ENCODE data around the gene FXYD5.

Gene FXYD5

GRCh38 chr19:35157431-35157830 is 2.9 kb downstream of the FXYD5 start:
- no peaks in the 10 kb centered on the region for H3K27me3 ChIP-seq (ENCODE audit: insufficient read depth, low read length, poor library complexity, severe bottlenecking)
- H3K4me2 ChIP-seq (ENCODE audit: low read depth, low read length, poor library complexity, severe bottlenecking) = peak overlapping the region; percentile 100
- TF ChIP-seq EZH2phosphoT487 (IDR thresholded peaks at IDR 0.05; ENCODE audit: borderline replicate concordance) = no peak
- TF ChIP-seq CTCF (conservative IDR thresholded peaks at IDR 0.05; ENCODE audit: low read length) = no peak
- H3K4me3 ChIP-seq (ENCODE audit: low read length, poor library complexity, severe bottlenecking) = no peak overlapping the region
- H3F3A ChIP-seq (ENCODE audit: low read depth) = no peaks in the 10 kb centered on the region
- no peaks in the 10 kb centered on the region for H3K9me3 ChIP-seq (ENCODE audit: insufficient read depth, low read depth, low read length)
- peaks cover 41% of the 10 kb centered on the region for H3K79me2 ChIP-seq (ENCODE audit: insufficient read depth, low read length)
- no peak overlapping the region for H3K9ac ChIP-seq (ENCODE audit: low read depth, low read length, poor library complexity, severe bottlenecking)
- H3K4me1 ChIP-seq (ENCODE audit: insufficient read depth, low read length, poor library complexity, severe bottlenecking) = peaks cover 28% of the 10 kb centered on the region
- no peaks in the 10 kb centered on the region for H3K9me2 ChIP-seq (replicated peaks; ENCODE audit: low read depth, low read length)
- H2AFZ ChIP-seq (ENCODE audit: low read length) = no peak overlapping the region
- peaks cover 48% of the 10 kb centered on the region; the same call in 1 of the 2 replicates for H3K36me3 ChIP-seq (ENCODE audit: insufficient read depth, low read length)
- peaks cover 34% of the 10 kb centered on the region for H4K20me1 ChIP-seq (ENCODE audit: insufficient read depth, low read length, poor library complexity, severe bottlenecking)

- no peaks in the 10 kb centered on the region for H3F3A ChIP-seq (ENCODE audit: low read depth)
Observed at GRCh38 chr19:35159606-35160005, 5.1 kb downstream of the FXYD5 start.

GRCh38 chr19:35160629-35161433 is 6.3 kb downstream of the FXYD5 start:
- H3K27me3 ChIP-seq (ENCODE audit: insufficient read depth, low read length, poor library complexity, severe bottlenecking) = no peaks in the 10 kb centered on the region
- H3F3A ChIP-seq (ENCODE audit: low read depth) = no peaks in the 10 kb centered on the region
- H3K9me3 ChIP-seq (ENCODE audit: insufficient read depth, low read depth, low read length) = no peaks in the 10 kb centered on the region
- no peaks in the 10 kb centered on the region for H3K9me2 ChIP-seq (replicated peaks; ENCODE audit: low read depth, low read length)
- H2AFZ ChIP-seq (ENCODE audit: low read length) = no peak overlapping the region
- peaks cover 22% of the 10 kb centered on the region for H4K20me1 ChIP-seq (ENCODE audit: insufficient read depth, low read length, poor library complexity, severe bottlenecking)
- peaks cover 76% of the 10 kb centered on the region; the same call in 1 of the 2 replicates for H3K36me3 ChIP-seq (ENCODE audit: insufficient read depth, low read length)
- H3K79me2 ChIP-seq (ENCODE audit: insufficient read depth, low read length) = peaks cover 35% of the 10 kb centered on the region
- no peak overlapping the region for H3K4me2 ChIP-seq (ENCODE audit: low read depth, low read length, poor library complexity, severe bottlenecking)
- peaks cover 12% of the 10 kb centered on the region for H3K4me1 ChIP-seq (ENCODE audit: insufficient read depth, low read length, poor library complexity, severe bottlenecking)
- no peak overlapping the region for H3K9ac ChIP-seq (ENCODE audit: low read depth, low read length, poor library complexity, severe bottlenecking)
- TF ChIP-seq EZH2phosphoT487 (IDR thresholded peaks at IDR 0.05; ENCODE audit: borderline replicate concordance) = no peak
- TF ChIP-seq CTCF (conservative IDR thresholded peaks at IDR 0.05; ENCODE audit: low read length) = no peak
- no peak overlapping the region for H3K4me3 ChIP-seq (ENCODE audit: low read length, poor library complexity, severe bottlenecking)

More at GRCh38 chr19:35159606-35160005, 5.1 kb downstream of the FXYD5 start:
- Histone ChIP-seq H3K79me2 (ENCODE audit: insufficient read depth, low read length) (peaks cover 47% of the 10 kb centered on the region), H3K9me3 (ENCODE audit: insufficient read depth, low read depth, low read length) (no peaks in the 10 kb centered on the region), H3K4me2 (ENCODE audit: low read depth, low read length, poor library complexity, severe bottlenecking) (no peak overlapping the region), H3K27me3 (ENCODE audit: insufficient read depth, low read length, poor library complexity, severe bottlenecking) (no peaks in the 10 kb centered on the region), H4K20me1 (ENCODE audit: insufficient read depth, low read length, poor library complexity, severe bottlenecking) (peaks cover 34% of the 10 kb centered on the region), H3K36me3 (ENCODE audit: insufficient read depth, low read length) (peaks cover 64% of the 10 kb centered on the region; the same call in 1 of the 2 replicates), H2AFZ (ENCODE audit: low read length) (no peak overlapping the region), H3K4me3 (ENCODE audit: low read length, poor library complexity, severe bottlenecking) (no peak overlapping the region), H3K9me2 (replicated peaks; ENCODE audit: low read depth, low read length) (no peaks in the 10 kb centered on the region), H3K4me1 (ENCODE audit: insufficient read depth, low read length, poor library complexity, severe bottlenecking) (peaks cover 15% of the 10 kb centered on the region), H3K9ac (ENCODE audit: low read depth, low read length, poor library complexity, severe bottlenecking) (no peak overlapping the region)
- no peak for TF ChIP-seq EZH2phosphoT487 (IDR thresholded peaks at IDR 0.05; ENCODE audit: borderline replicate concordance)
- no peak for TF ChIP-seq CTCF (conservative IDR thresholded peaks at IDR 0.05; ENCODE audit: low read length)

All from Loucy (cell line).